NCI-H2227 (cell line): ENCODE measurements around the gene MXD1.
"Not testable (repeated sequence)": the region's sequence is repeated elsewhere in the genome, so short reads cannot be mapped to it uniquely, and the experiment has no call there.

ENCODE experiments used
- DNase-seq: peaks from one replicate; lab custom pipeline; 2025; ENCODE audit not compliant: unreplicated experiment; lab: John Stamatoyannopoulos, UW

The MXD1 gene

GRCh38 chr2:69914950-69915945 lies at the start of gene MXD1:
TSS of gene MXD1 (plus strand) at chr2:69915109. CDS start at chr2:69915331, 222 bp downstream.
- peak; percentile 20 for DNase-seq

GRCh38 chr2:69888451-69888850 lies 26.5 kb upstream of the MXD1 start:
- no peak for DNase-seq

- DNase-seq: no peak
Measured at GRCh38 chr2:69889302-69889701, 25.6 kb upstream of the MXD1 start.

- DNase-seq: no peak
Measured at GRCh38 chr2:69890881-69891280, 24.0 kb upstream of the MXD1 start.

- DNase-seq: not testable (repeated sequence)
Measured at GRCh38 chr2:69892838-69893424, 22.0 kb upstream of the MXD1 start.

GRCh38 chr2:69893684-69894551 lies 21.0 kb upstream of the MXD1 start, which contains the start of gene SNRNP27:
TSS of gene SNRNP27 (plus strand) at chr2:69893956. CDS start at chr2:69893985, 29 bp downstream.
- peak; percentile 91 for DNase-seq

- DNase-seq: not testable (repeated sequence)
Measured at GRCh38 chr2:69894737-69895136, 20.2 kb upstream of the MXD1 start.

- no peak for DNase-seq
Measured at GRCh38 chr2:69902213-69902922, 12.5 kb upstream of the MXD1 start.

GRCh38 chr2:69907216-69907615 lies 7.7 kb upstream of the MXD1 start:
- DNase-seq: no peak

GRCh38 chr2:69911985-69912563 lies 2.8 kb upstream of the MXD1 start:
- peak; percentile 39 for DNase-seq

GRCh38 chr2:69914164-69914949 lies 552 bp upstream of the MXD1 start:
- peak; percentile 100 for DNase-seq

GRCh38 chr2:69916106-69916505 lies 1.2 kb downstream of the MXD1 start:
- no peak for DNase-seq

- DNase-seq: no peak
Measured at GRCh38 chr2:69917852-69918251, 2.9 kb downstream of the MXD1 start.

GRCh38 chr2:69918401-69918800 lies 3.5 kb downstream of the MXD1 start:
- DNase-seq: no peak

GRCh38 chr2:69923116-69923515 lies 8.2 kb downstream of the MXD1 start:
- DNase-seq: peak; percentile 37

GRCh38 chr2:69926849-69927515 lies 12.1 kb downstream of the MXD1 start:
- no peak for DNase-seq

GRCh38 chr2:69931832-69932595 lies 17.1 kb downstream of the MXD1 start:
- no peak for DNase-seq

GRCh38 chr2:69932596-69932922 lies 17.6 kb downstream of the MXD1 start:
- no peak for DNase-seq
